A673 (cell line): ENCODE data around the gene PPP1R3G. TPM values are rescaled to one million over a fixed set of nuclear protein-coding genes. Genes with fewer than 3 reads are reported as not detected.

Experiments used
- BruUV-seq: library from RNA; stranded (reverse); fragments of 400-500 nt; replicated peaks from 2 replicates; lab custom pipeline; 2021; lab: Mats Ljungman, UMichigan
- CTCF ChIA-PET: fragments of 300-600 bp; sonication (Branson Sonifier 250); formaldehyde crosslinking; loops from one replicate; lab custom pipeline; 2022; ENCODE audit warnings: antibody characterized with exemption; lab: Charles Lee
- POLR2A ChIA-PET: fragments of 300-600 bp; sonication (Branson Sonifier 250); formaldehyde crosslinking; loops from one replicate; lab custom pipeline; 2022; ENCODE audit warnings: antibody characterized with exemption; ENCODE audit not compliant: low non-redundant PET; lab: Charles Lee
- DNase-seq: peaks from one replicate; pipeline ENCODE4 v3.0.0-alpha.2; 2015; ENCODE audit warnings: low spot score
- H3K27ac ChIP-seq: fragments of 200-600 bp; sonication (generic); 2 replicates; pipeline ENCODE4 v1.5.1; 2016; ENCODE audit warnings: mixed run types, low read depth, mild to moderate bottlenecking, mixed read lengths, antibody characterized with exemption, low read length; ENCODE audit not compliant: poor library complexity, severe bottlenecking
- H3K27me3 ChIP-seq: fragments of 200-600 bp; sonication (generic); replicated peaks from 2 replicates; pipeline ENCODE4 v1.6.1; 2017; ENCODE audit warnings: mixed run types, low read depth, mild to moderate bottlenecking, mixed read lengths, antibody characterized with exemption, low read length; ENCODE audit not compliant: insufficient read depth, poor library complexity
- H3K36me3 ChIP-seq: fragments of 200-600 bp; sonication (generic); 2 replicates; pipeline ENCODE4 v1.6.1; 2016; ENCODE audit warnings: mixed run types, mild to moderate bottlenecking, mixed read lengths, antibody characterized with exemption, low read length; ENCODE audit not compliant: insufficient read depth, poor library complexity, severe bottlenecking
- H3K4me1 ChIP-seq: fragments of 200-600 bp; sonication (generic); 2 replicates; pipeline ENCODE4 v1.6.1; 2017; ENCODE audit warnings: mixed run types, mild to moderate bottlenecking, mixed read lengths, antibody characterized with exemption, low read length; ENCODE audit not compliant: insufficient read depth, poor library complexity, severe bottlenecking
- H3K4me3 ChIP-seq: fragments of 200-600 bp; sonication (generic); 2 replicates; pipeline ENCODE4 v1.5.1; 2016; ENCODE audit warnings: low read depth, mixed run types, mild to moderate bottlenecking, mixed read lengths, low read length; ENCODE audit not compliant: poor library complexity, severe bottlenecking
- H3K9me3 ChIP-seq: fragments of 200-600 bp; sonication (generic); 2 replicates; pipeline ENCODE4 v1.6.1; 2016; ENCODE audit warnings: mixed run types, low read depth, mild to moderate bottlenecking, mixed read lengths, antibody characterized with exemption, low read length; ENCODE audit not compliant: poor library complexity, severe bottlenecking
- EZH2 ChIP-seq: fragments of 200-600 bp; sonication (generic); IDR thresholded peaks from 2 replicates; pipeline ENCODE4 v1.6.1; 2017; ENCODE audit warnings: borderline replicate concordance, low read depth, mild to moderate bottlenecking, mixed read lengths, antibody characterized with exemption, low read length; ENCODE audit not compliant: poor library complexity, severe bottlenecking
- intact Hi-C: fragments of 100-400 bp; cut with micrococcal nuclease; formaldehyde crosslinking; loops from one replicate; pipeline ENCODE4 v1.10.0; 2022; ENCODE audit not compliant: unreplicated experiment
- total RNA-seq: library from RNA; stranded (reverse); gene quantifications from 2 replicates; pipeline ENCODE4 v1.2.3, GENCODE V29; 2021
- TF ChIP-seq, protein P1 (sequence below): fragments of 300-800, 200-600 bp; sonication (generic); conservative IDR thresholded peaks from 2 replicates; pipeline ENCODE4 v1.5.1; 2017; ENCODE audit warnings: low read depth, mild to moderate bottlenecking, antibody characterized with exemption, low read length, moderate library complexity, mixed read lengths

The PPP1R3G gene
- total RNA-seq, 1 experiment from 2014 or later = 0.24 TPM

DNA sequence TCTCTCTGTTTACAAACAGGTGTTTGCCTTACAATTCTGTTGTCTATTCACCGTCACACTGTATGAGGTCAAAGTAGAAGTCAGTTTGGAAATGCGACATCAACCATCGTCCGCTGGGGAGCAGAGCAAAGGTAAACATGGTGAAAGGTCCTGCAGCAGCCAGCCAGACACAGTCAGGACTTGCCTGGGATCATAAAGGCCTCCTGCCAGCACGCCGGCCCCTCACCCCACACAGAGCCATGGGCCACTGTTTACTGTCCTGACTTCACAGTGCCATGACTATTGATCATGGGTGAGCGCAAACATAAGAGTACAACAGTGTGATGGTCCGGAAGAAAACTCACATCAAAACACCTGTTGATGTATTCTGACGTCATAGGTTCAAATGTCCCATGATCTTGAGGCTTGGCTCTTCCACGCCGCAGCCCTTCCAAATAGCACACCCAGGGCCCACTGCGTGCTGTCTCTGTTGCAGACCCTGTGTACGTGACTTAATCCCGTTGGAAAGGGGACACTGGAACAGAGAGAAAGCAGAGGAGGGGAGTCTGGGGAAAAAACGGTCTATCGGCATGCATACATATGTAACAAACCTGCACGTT, 16.9 kb upstream of the PPP1R3G start:
- Histone ChIP-seq H3K9me3 (no peaks in the 10 kb centered on the region), H3K4me1 (no peaks in the 10 kb centered on the region), H3K27me3 (no peaks in the 10 kb centered on the region), H3K27ac (no peak overlapping the region), H3K4me3 (no peak overlapping the region), H3K36me3 (no peaks in the 10 kb centered on the region)
- DNase-seq = no peak
- intact Hi-C loops = no loop called here
- ChIA-PET CTCF (no interaction called here), POLR2A (no interaction called here)
- TF ChIP-seq EZH2 = no peak
- TF ChIP-seq, protein P1, sequence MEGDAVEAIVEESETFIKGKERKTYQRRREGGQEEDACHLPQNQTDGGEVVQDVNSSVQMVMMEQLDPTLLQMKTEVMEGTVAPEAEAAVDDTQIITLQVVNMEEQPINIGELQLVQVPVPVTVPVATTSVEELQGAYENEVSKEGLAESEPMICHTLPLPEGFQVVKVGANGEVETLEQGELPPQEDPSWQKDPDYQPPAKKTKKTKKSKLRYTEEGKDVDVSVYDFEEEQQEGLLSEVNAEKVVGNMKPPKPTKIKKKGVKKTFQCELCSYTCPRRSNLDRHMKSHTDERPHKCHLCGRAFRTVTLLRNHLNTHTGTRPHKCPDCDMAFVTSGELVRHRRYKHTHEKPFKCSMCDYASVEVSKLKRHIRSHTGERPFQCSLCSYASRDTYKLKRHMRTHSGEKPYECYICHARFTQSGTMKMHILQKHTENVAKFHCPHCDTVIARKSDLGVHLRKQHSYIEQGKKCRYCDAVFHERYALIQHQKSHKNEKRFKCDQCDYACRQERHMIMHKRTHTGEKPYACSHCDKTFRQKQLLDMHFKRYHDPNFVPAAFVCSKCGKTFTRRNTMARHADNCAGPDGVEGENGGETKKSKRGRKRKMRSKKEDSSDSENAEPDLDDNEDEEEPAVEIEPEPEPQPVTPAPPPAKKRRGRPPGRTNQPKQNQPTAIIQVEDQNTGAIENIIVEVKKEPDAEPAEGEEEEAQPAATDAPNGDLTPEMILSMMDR = no peak
- no TSS peak for BruUV-seq

DNA sequence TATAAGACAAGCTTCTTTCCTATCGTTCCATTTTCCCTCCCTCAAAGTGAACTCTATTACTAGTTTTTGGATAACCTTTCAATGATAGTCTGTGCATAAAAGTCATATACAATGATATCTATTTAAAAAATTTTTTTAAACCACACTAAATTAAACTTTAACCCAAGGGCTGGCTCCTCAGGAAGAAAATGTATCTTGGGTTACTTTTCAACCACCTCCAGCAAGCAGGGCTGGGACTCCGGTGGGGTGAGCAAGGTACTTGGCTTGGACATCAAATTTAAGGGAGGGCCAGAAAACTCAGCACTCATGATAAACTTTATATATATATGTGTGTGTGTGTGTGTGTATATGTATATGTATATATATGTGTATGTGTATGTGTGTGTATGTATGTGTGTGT, 13.9 kb upstream of the PPP1R3G start:
- BruUV-seq = no TSS peak
- Histone ChIP-seq H3K4me3 (no peak overlapping the region), H3K27ac (no peak overlapping the region), H3K4me1 (no peaks in the 10 kb centered on the region), H3K27me3 (no peaks in the 10 kb centered on the region), H3K9me3 (no peaks in the 10 kb centered on the region), H3K36me3 (no peaks in the 10 kb centered on the region)
- TF ChIP-seq, protein P1 = no peak
- no peak for TF ChIP-seq EZH2
- intact Hi-C loops = no loop called here
- CTCF ChIA-PET = no interaction called here
- no peak for DNase-seq
- POLR2A ChIA-PET = no interaction called here

DNA sequence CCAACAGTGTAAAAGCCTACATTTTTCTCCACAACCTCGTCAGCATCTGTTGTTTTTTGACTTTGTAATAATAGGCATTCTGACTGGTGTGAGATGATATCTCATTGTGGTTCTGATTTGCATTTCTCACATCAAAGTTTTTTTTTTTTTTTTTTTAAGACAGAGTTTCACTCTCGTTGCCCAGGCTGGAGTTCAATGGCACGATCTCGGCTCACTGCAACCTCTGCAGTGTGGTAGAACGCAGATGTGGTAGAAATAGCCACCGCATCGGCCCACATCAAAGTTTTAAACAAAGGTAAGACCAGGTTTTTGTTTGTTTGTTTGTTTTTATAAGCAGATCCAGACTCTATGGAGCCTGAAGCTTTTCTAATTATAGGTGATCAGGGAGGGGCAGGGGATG, 12.7 kb upstream of the PPP1R3G start:
- Histone ChIP-seq H3K4me3 (no peak overlapping the region), H3K27me3 (no peaks in the 10 kb centered on the region), H3K36me3 (no peaks in the 10 kb centered on the region), H3K4me1 (no peaks in the 10 kb centered on the region), H3K27ac (no peak overlapping the region), H3K9me3 (no peaks in the 10 kb centered on the region)
- intact Hi-C loops = no loop called here
- DNase-seq = no peak
- TF ChIP-seq, protein P1 = no peak
- TF ChIP-seq EZH2 = no peak
- CTCF ChIA-PET = no interaction called here
- POLR2A ChIA-PET = no interaction called here
- no TSS peak for BruUV-seq
